SK-N-SH (cell line): ENCODE results near the gene TEX54. TPM values are rescaled to one million over a fixed set of nuclear protein-coding genes. Genes with fewer than 3 reads are reported as not detected.

Source experiments
- EZH2phosphoT487 ChIP-seq: fragments of 200-600 bp; sonication (generic); IDR thresholded peaks from 2 replicates; pipeline ENCODE4 v1.6.1; 2017; ENCODE audit warnings: low read depth, mixed run types, mild to moderate bottlenecking, antibody characterized with exemption, moderate library complexity, borderline replicate concordance
- FOXM1 ChIP-seq: IDR thresholded peaks from 2 replicates; pipeline ENCODE4 v1.4.0; 2012; ENCODE audit warnings: low read depth, mild to moderate bottlenecking
- GATA2 ChIP-seq: sonication (generic); formaldehyde crosslinking; IDR thresholded peaks from 2 replicates; pipeline ENCODE4 v1.5.0; 2020; ENCODE audit warnings: mild to moderate bottlenecking, missing genetic modification reagents
- JUND ChIP-seq: IDR thresholded peaks from 2 replicates; pipeline ENCODE4 v1.4.0; 2012
- MEF2A ChIP-seq: IDR thresholded peaks from 2 replicates; pipeline ENCODE4 v1.4.0; 2012; ENCODE audit warnings: low read depth, borderline replicate concordance
- MXI1 ChIP-seq: IDR thresholded peaks from 2 replicates; pipeline ENCODE4 v1.6.1; 2012; ENCODE audit warnings: mild to moderate bottlenecking, low read depth, low read length, improper control_type of control experiment
- NFIC ChIP-seq: IDR thresholded peaks from 2 replicates; pipeline ENCODE4 v1.4.0; 2012; ENCODE audit warnings: borderline replicate concordance
- NRF1 ChIP-seq: IDR thresholded peaks from 2 replicates; pipeline ENCODE4 v1.6.1; 2012; ENCODE audit warnings: low read depth, mild to moderate bottlenecking, low read length
- POLR2AphosphoS5 ChIP-seq: IDR thresholded peaks from 2 replicates; pipeline ENCODE4 v1.6.1; 2012; ENCODE audit warnings: low read depth, low read length
- RAD21 ChIP-seq: IDR thresholded peaks from 2 replicates; pipeline ENCODE4 v1.6.1; 2012; ENCODE audit warnings: mild to moderate bottlenecking, low read length
- RCOR1 ChIP-seq: fragments of 150-350 bp; IDR thresholded peaks from 2 replicates; pipeline ENCODE4 v1.6.1; 2017; ENCODE audit warnings: antibody characterized with exemption, low read length
- RXRA ChIP-seq: IDR thresholded peaks from 2 replicates; pipeline ENCODE4 v1.4.0; 2012; ENCODE audit warnings: low read depth, mild to moderate bottlenecking, borderline replicate concordance
- SIN3A ChIP-seq: IDR thresholded peaks from 2 replicates; pipeline ENCODE4 v1.6.1; 2012; ENCODE audit warnings: low read depth, mild to moderate bottlenecking, low read length, moderate library complexity, borderline replicate concordance
- SMC3 ChIP-seq: IDR thresholded peaks from 2 replicates; pipeline ENCODE4 v1.6.1; 2012; ENCODE audit warnings: low read depth, low read length, improper control_type of control experiment
- TCF12 ChIP-seq: IDR thresholded peaks from 2 replicates; pipeline ENCODE4 v1.4.0; 2012
- TEAD4 ChIP-seq: IDR thresholded peaks from 2 replicates; pipeline ENCODE4 v1.4.0; 2012; ENCODE audit warnings: mild to moderate bottlenecking, borderline replicate concordance; ENCODE audit not compliant: insufficient read depth
- polyA plus RNA-seq, 3 experiments: library from polyadenylated mRNA; depleted of rRNA; stranded (reverse); fragments of >200 nt; gene quantifications; 2 replicates each; pipeline ENCODE4 v1.2.3, GENCODE V29; 2012
- TF ChIP-seq, protein P1 (sequence below): IDR thresholded peaks from 2 replicates; pipeline ENCODE4 v1.6.1; 2012; ENCODE audit warnings: mild to moderate bottlenecking, low read depth, low read length, moderate library complexity
- TF ChIP-seq, protein P2 (sequence below): fragments of 150-350 bp; IDR thresholded peaks from 2 replicates; pipeline ENCODE4 v1.6.1; 2017; ENCODE audit warnings: antibody characterized with exemption, low read length, low read depth, borderline replicate concordance
- TF ChIP-seq, protein P3 (sequence below): IDR thresholded peaks from 2 replicates; pipeline ENCODE4 v1.4.0; 2012; ENCODE audit warnings: low read depth
- TF ChIP-seq, protein P4 (sequence below): IDR thresholded peaks from 2 replicates; pipeline ENCODE4; 2012
- TF ChIP-seq, protein P5 (sequence below): fragments of 150-350 bp; IDR thresholded peaks from 2 replicates; pipeline ENCODE4 v1.6.1; 2016; ENCODE audit warnings: mild to moderate bottlenecking, low read depth, low read length
- TF ChIP-seq, protein P6 (sequence below): IDR thresholded peaks from 2 replicates; pipeline ENCODE4 v1.4.0; 2012; ENCODE audit warnings: low read depth, borderline replicate concordance

Gene TEX54
- polyA plus RNA-seq, 1 of the 3 experiments (the other 2 are of a cell fraction) = not detected

DNA sequence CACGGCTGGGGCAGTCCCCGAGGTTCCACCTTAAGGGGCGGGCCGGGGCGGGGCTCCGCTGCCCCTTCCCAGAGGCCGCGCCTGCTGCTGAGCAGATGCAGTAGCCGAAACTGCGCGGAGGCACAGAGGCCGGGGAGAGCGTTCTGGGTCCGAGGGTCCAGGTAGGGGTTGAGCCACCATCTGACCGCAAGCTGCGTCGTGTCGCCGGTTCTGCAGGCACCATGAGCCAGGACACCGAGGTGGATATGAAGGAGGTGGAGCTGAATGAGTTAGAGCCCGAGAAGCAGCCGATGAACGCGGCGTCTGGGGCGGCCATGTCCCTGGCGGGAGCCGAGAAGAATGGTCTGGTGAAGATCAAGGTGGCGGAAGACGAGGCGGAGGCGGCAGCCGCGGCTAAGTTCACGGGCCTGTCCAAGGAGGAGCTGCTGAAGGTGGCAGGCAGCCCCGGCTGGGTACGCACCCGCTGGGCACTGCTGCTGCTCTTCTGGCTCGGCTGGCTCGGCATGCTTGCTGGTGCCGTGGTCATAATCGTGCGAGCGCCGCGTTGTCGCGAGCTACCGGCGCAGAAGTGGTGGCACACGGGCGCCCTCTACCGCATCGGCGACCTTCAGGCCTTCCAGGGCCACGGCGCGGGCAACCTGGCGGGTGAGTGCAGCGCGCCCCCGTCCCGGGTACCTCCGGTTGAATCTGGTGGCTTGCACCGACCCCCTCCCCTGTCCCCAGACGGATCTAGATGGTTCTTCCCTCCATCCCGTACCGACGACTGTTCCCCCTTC, 48.4 kb upstream of the TEX54 start, which contains the start of gene SLC3A2 (continued):
- TF ChIP-seq, protein P1, sequence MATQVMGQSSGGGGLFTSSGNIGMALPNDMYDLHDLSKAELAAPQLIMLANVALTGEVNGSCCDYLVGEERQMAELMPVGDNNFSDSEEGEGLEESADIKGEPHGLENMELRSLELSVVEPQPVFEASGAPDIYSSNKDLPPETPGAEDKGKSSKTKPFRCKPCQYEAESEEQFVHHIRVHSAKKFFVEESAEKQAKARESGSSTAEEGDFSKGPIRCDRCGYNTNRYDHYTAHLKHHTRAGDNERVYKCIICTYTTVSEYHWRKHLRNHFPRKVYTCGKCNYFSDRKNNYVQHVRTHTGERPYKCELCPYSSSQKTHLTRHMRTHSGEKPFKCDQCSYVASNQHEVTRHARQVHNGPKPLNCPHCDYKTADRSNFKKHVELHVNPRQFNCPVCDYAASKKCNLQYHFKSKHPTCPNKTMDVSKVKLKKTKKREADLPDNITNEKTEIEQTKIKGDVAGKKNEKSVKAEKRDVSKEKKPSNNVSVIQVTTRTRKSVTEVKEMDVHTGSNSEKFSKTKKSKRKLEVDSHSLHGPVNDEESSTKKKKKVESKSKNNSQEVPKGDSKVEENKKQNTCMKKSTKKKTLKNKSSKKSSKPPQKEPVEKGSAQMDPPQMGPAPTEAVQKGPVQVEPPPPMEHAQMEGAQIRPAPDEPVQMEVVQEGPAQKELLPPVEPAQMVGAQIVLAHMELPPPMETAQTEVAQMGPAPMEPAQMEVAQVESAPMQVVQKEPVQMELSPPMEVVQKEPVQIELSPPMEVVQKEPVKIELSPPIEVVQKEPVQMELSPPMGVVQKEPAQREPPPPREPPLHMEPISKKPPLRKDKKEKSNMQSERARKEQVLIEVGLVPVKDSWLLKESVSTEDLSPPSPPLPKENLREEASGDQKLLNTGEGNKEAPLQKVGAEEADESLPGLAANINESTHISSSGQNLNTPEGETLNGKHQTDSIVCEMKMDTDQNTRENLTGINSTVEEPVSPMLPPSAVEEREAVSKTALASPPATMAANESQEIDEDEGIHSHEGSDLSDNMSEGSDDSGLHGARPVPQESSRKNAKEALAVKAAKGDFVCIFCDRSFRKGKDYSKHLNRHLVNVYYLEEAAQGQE = 0 out of 2 replicates have a peak, but pooled peaks have one; percentile 32
- TF ChIP-seq GATA2 (no peak), RAD21 (peak; percentile 57), JUND (no peak), EZH2phosphoT487 (no peak), TCF12 (peak; percentile 27; the same call in 1 of the 2 replicates), MEF2A (no peak), FOXM1 (0 out of 2 replicates have a peak, but pooled peaks have one; percentile 19), NRF1 (peak; percentile 17; the same call in 1 of the 2 replicates), SMC3 (0 out of 2 replicates have a peak, but pooled peaks have one; percentile 33), POLR2AphosphoS5 (peak; percentile 99), MXI1 (peak; percentile 97), RCOR1 (no peak), TEAD4 (no peak), RXRA (no peak), NFIC (0 out of 2 replicates have a peak, but pooled peaks have one; percentile 4), SIN3A (peak; percentile 38)
- TF ChIP-seq, protein P2, sequence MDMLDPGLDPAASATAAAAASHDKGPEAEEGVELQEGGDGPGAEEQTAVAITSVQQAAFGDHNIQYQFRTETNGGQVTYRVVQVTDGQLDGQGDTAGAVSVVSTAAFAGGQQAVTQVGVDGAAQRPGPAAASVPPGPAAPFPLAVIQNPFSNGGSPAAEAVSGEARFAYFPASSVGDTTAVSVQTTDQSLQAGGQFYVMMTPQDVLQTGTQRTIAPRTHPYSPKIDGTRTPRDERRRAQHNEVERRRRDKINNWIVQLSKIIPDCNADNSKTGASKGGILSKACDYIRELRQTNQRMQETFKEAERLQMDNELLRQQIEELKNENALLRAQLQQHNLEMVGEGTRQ = no peak
- TF ChIP-seq, protein P3, sequence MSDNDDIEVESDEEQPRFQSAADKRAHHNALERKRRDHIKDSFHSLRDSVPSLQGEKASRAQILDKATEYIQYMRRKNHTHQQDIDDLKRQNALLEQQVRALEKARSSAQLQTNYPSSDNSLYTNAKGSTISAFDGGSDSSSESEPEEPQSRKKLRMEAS = peak; percentile 4; the same call in 1 of the 2 replicates
- TF ChIP-seq, protein P4, sequence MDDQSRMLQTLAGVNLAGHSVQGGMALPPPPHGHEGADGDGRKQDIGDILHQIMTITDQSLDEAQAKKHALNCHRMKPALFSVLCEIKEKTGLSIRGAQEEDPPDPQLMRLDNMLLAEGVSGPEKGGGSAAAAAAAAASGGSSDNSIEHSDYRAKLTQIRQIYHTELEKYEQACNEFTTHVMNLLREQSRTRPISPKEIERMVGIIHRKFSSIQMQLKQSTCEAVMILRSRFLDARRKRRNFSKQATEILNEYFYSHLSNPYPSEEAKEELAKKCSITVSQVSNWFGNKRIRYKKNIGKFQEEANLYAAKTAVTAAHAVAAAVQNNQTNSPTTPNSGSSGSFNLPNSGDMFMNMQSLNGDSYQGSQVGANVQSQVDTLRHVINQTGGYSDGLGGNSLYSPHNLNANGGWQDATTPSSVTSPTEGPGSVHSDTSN = 0 out of 2 replicates have a peak, but pooled peaks have one; percentile 11
- TF ChIP-seq, protein P5, sequence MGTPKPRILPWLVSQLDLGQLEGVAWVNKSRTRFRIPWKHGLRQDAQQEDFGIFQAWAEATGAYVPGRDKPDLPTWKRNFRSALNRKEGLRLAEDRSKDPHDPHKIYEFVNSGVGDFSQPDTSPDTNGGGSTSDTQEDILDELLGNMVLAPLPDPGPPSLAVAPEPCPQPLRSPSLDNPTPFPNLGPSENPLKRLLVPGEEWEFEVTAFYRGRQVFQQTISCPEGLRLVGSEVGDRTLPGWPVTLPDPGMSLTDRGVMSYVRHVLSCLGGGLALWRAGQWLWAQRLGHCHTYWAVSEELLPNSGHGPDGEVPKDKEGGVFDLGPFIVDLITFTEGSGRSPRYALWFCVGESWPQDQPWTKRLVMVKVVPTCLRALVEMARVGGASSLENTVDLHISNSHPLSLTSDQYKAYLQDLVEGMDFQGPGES = no peak
- TF ChIP-seq, protein P6, sequence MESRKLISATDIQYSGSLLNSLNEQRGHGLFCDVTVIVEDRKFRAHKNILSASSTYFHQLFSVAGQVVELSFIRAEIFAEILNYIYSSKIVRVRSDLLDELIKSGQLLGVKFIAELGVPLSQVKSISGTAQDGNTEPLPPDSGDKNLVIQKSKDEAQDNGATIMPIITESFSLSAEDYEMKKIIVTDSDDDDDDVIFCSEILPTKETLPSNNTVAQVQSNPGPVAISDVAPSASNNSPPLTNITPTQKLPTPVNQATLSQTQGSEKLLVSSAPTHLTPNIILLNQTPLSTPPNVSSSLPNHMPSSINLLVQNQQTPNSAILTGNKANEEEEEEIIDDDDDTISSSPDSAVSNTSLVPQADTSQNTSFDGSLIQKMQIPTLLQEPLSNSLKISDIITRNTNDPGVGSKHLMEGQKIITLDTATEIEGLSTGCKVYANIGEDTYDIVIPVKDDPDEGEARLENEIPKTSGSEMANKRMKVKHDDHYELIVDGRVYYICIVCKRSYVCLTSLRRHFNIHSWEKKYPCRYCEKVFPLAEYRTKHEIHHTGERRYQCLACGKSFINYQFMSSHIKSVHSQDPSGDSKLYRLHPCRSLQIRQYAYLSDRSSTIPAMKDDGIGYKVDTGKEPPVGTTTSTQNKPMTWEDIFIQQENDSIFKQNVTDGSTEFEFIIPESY = peak; percentile 64; the same call in 1 of the 2 replicates
